Effector CD8-positive, alpha-beta T cell (primary cell): ENCODE data around the gene PHTF2.

Source experiments
- DNase-seq: peaks from one replicate; lab custom pipeline; 2025; lab: John Stamatoyannopoulos, UW

PHTF2 gene

DNA sequence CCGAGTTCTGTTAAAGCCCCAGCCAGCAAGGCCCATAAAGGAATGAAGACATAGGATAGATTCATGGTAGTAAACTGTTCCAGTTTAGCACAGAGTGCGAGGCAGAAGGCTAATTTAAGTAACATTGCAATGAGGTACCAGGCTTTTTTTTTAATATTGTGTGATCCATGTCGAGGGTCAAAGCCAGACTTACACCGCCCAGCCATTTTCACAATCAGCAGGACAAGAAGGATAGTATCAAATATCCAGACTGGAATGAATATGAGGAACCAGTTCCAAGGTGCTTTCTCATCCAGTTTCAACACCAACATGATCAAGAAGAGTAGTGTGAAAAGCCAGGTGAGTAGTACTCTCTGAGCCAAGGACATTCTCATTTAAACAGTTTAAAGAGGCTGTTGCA is 4.6 kb upstream of the PHTF2 start:
- no peak for DNase-seq

DNA sequence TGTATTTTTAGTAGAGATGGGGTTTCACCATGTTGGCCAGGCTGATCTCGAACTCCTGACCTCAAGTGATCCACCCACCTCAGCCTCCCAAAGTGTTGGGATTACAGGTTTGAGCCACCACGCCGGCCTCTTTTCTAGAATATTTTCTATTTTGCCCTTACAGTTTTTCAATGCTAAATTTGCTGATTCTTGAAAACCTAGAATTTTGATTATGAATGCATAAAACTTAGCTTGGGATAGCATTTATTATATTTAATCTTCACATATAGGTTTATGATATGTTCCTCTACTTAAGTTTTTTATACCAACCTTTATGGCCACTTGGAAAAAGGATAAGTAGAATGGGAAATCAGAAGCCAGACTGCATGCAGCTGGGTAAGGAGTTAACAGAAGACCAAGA is 2.5 kb upstream of the PHTF2 start:
- no peak for DNase-seq

DNA sequence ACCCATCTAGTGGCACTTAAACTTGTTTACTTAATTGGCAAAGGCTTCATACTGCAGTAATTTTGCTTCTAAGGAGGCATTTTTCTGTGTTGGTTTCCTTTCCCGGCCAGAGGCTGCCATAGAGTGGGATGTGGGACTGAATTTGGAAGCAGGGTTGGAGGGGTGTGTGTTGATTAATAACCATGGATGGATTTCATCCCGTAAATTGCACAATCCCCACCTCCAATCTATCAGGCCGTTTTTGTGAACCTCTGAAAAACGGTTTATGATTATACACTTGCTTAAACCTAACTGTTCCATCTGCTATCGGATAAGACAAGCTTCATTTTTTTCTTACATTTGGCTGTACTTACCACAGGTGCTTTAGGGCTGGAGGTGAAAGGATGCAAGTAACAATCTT is 1.6 kb upstream of the PHTF2 start:
- no peak for DNase-seq

DNA sequence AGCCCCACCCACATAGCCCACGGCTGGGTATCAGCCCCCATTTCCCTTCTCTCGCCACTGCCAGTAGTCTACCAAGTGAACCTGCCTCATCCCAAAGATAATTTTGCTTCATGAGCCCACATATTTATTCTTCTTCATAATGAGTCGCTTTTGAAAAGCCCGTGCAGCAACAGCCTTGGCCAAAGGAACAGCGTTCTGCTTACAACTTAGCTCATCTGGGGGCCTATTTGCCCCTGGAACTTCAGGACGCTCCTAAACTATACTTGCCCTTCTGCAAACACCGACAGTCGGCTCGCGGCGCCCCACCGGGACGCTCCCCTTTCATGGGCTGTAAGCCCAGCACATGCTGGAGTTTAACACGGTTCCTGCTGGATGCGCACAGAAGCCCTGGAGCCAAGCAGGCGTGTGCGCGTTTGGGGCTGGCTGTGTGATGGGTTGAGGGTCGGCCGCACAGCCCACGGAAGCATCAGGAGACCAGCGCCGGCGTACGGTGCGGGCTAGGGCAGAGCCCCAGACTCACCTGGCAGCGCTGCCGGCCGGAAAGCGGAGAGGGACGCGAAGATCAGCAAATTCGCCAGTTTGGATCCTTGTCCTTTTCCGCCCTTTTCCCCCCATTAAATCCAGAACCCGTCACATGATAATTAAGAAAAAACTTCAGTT is 709 bp upstream of the PHTF2 start:
- DNase-seq, result no peak

DNA sequence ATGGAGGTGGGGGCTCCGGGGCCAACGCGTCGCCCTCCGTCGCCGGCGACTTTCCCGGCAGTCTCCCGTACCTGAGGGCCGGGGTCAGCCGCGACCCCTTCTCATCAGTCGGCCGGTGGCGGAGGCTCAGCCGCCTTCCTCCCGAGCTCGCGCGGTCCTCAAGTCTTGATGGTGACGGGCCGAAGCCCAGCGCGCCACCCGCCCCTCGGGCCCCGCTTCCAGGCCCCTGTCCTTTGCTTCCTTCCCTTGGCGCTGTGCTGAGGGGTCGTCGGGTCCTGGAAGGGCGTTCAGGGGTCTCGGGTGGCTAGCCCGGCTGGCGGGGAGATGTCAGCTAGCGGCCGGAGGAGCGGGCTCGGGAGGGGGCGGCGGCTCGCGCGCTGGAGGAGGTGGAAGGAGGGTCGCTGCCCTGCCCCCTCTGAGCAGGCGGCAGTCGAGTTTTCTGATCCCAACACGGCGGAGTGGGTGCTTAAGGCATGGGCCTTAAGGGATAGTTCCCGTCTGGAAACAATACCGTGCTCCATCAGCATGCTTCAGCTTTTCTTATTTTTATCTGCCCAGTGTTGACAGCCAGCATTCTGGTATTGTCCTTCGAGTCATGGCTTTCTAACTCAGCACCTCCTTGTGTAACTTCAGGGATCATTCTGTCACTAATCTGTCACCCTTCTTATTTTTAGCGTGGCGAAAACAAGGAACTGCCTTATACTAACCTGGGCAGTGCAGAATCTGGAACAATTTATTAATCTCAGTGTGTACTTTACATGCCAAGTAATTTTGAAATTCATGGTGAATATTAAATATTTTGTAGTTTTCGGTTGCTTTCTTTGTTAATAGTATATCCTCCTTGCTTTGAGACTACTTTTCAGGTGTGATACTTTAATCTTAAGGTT is 748 bp downstream of the PHTF2 start:
- DNase-seq, result no peak

DNA sequence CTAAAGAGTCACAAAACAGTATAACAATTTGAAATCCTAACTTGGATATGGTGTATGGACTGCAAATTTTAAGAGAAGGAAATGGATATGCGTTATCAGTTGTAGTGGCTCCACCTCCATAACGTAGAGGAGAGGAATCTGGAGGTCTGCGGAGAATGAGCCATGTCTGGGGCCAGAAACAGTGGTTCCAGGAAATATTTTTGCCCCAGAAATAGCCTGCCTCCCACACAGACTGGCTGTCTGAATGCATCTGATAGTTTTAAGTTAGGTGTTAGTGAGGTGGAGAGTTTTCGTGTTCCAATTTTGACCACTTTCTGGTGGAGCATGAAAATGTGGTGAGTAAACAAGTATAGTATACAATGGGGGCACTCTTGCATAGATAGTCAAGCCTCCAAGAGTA is 1.6 kb downstream of the PHTF2 start:
- no peak for DNase-seq

DNA sequence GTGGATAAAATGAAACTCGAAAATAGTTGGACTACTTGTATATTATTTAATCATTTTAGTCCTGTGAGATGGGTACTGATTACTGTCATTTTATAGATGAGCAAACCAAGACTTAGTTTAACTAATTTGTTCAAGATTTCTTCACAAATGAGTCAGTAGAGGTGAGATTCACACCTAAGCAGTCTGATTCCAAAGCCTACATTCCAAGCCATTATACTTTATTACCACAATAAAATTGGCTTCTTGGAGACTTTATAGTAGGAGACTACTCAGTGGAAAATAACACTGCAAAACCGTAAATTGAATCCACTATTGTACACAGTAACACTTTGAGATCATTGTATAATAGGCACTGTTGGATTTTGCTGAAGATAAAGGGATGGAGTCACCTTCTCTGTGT is 2.2 kb downstream of the PHTF2 start:
- DNase-seq, result no peak

DNA sequence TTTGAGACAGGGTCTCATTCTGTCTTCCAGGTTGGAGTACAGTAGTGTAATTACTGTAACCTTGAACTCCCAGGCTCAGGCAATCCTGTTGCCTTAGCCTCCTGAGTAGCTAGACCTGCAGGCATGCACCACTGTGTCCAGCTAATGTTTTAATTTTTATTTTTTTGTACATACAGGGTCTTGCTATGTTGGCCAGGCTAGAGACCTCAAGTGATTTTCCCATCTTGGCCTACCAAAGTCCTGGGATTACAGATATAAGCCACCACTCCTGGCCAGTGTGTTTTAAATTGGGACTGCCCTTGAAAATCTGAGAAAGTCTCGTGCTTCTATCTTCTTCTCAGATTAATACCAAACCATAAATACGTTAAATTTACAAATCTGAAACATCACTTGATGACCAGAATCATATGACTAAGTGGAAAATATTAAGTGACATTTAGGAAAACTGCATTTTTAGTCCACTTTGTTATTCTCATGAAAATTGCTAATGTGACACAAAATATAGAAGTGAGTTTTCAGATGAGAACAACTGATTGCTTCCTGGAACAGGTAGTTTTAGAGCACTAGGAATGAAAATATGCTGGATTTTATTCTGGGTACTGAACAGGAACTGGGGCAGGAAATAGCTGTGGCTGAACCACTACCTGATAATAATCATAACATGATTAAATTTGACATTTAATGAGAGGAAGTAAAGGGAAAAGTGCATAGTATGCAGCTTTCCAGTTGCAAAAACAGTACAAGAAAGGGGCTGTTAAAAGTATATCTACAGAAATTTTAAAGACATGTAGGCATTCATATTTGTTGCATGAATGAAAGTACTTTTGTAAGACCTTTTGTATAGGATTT is 4.2 kb downstream of the PHTF2 start:
- no peak for DNase-seq

DNA sequence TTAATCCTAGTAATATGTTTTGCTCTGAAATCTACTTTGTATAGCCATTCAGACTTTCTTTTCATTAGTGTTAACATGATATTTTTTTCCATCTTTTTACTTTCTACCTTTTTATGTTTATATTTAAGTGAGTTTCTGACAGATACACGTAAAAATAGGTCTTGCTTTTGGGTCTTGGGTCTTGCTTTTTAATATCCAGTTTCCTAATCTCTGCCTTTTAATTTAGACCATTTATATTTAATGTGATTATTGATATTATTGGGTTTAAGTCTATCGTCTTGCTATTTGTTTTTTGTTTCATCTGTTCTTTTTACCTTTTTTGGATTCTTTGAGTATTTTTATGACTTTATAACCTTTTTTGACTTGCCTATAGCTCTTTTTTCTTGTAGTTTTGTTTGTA is 7.9 kb downstream of the PHTF2 start:
- DNase-seq, result no peak

DNA sequence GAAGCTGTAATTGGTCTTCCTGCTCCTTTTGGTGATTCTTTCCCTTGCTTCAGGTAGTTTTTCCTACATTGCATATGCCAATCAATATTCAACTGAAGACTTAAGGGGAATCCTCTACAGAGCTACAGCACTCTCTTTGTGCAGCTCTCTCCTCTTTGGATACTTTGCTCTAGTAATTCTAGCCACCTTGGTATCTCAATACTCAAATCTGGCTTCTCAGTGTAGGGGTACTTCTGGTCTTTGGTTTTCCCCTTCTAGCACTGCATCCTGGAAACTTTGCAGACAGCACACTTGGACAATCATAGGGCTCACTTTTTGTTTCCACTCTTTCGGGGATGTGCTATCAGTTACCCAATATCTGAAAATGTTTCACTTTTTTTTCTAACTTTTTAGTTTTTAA is 9.9 kb downstream of the PHTF2 start:
- no peak for DNase-seq

DNA sequence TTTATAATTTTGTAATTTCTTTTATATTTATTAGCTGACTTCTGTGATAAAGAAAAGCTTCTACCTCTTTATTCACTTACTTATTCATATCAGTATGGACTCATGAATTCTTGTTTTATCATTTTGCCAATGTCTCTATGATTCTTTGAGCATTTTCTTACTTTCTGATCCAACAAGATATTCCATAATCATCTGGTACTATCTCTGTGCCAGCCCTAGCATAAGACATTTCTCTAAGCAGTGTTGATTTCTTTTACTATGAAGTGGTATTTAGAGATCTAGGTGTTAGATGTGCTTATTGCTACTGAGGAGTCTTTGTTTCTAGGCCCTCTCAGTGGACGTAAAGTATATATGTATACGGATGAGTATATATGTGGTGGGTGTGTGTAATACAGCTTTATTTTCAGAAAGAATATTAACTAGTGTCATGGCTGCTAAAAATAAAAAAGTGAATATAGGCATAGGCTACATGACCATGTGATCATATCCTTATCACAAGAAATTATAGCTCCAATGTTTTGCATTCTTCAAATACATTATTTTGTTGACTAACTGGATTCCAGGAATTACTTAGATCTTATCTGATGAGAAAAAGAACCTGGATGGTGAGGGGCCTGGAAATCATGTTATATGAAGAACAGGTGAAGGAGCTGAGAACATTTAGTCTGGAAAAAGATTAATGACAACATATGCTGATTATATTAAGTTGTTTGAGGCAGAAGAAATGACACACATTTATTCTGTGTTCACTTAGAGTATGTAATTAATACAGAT is 13.1 kb downstream of the PHTF2 start:
- DNase-seq, result no peak

DNA sequence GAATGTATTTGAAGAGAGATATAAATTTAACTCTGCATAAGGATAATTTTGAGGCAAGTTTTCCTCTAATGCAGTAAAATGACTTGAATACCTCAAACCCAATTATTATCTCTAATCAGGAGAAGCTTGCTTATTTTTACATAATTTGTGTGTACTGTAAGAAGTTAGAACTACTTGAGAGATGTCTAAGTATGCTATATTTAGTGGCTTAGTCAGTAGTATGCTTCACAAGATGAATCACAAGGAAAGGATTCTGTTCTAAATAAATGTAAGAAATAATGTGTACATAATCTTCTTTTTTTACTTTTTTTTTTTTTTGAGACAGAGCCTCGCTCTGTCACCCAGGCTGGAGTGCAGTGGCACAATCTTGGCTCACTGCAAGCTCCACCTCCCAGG is 13.7 kb downstream of the PHTF2 start:
- DNase-seq, result no peak

DNA sequence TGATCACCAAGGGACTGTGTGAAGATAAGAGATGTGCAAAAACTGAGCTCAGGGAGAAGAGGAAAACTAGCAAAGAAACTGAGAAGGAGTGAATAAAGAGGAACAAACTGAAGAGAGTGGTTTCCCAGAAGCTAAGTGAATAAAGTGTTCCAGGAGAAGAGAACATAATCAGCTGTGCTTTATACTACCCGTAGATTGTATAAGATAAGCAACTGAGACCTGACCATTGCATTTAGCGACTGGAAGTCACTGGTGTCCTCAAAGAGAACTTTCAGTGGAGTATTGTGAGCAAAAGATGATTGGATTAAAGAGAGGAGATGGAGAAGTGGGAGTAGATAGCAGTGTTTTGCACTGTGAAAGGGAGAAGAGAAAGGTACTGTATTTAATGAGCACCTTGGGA is 14.6 kb downstream of the PHTF2 start:
- no peak for DNase-seq

DNA sequence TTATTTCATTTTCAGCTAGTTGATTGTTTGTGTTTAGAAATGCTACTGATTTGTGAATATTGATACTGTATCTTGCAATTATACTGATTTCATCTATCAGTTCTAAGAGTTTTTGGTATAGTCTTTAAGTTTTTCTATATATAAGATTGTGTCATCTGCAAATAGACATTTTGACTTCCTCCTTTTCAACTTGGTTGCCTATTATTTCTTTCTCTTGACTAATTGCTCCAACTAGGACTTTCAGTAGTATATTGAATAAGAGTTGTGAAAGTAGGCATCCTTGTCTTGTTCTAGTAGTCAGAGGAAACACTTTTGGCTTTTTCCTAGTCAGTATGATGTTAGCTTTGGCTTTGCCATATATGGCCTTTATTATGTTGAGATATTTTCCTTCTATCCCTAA is 20.4 kb downstream of the PHTF2 start:
- no peak for DNase-seq

DNA sequence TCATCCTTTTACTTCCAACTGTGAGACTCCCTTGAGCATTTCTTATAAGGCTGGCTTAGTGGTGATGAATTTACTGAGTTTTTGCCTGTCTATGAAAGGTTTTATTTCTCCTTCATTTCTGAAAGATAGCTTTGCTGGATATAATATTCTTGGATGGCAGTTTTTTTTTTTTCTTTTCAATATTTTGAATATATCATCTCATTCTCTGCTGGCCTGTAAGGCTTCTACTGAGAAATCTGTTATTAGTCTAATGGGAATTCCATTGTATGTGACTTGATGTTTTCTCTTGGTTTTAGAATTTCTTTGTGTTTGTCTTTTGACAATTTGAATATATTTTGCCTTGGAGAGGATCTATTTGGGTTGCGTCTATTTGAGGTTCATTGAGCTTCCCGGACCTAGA is 22.4 kb downstream of the PHTF2 start:
- no peak for DNase-seq

DNA sequence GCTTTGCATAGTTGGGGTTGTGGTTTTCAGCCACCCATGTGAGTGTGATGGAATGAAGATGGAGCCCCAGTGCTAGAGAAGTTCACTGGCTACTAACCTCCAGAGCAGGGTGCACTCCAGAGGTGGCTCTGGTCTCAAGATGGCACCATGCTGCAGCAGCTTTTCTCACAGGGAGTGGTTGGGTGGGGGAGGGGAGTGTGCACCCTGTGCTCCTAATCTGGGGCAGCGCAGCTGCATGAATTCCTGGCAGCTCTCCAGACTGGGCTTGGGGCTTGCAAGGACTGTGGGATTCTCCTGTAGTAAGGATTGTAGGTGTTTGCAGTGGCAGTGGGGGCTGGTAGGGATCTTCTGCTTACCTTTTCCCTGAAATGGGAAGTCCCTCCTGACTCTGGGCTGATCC is 23.7 kb downstream of the PHTF2 start:
- DNase-seq, result no peak

DNA sequence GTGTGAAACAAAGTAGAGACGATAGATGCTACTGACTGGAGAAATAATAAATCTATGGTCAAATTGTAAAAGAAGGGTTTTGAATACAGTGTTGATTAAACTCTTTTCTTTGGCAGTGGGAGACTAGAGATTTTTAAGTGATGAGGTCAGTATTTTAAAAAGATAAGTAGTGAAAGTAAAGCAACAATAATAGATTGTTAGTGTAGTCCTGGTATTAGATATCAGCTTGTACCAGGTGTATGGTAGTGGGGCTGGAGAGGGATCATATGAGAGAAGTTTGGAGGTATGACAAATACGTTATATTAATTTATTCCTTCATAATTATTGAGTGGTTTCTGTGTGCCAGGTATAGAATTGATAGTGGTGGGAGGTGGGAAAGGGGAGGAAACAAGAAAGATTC is 25.2 kb downstream of the PHTF2 start:
- no peak for DNase-seq

DNA sequence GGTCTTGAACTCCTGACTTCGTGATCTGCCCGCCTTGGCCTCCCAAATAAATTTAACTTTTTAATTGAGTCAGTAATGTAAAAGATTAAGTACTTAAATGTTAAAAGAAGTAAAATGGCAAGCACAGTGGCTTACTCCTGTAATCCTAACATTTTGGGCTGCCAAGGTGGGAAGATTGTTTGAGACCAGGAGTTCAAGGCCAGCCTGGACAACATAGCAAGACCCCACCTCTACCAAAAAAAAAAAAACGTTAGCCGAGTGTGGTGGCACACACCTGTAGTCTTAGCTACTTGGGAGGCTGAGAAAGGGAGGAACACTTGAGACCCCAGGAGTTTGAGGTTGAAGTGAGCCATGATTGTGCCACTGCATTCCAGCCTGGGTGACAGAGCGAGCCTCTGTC is 26.1 kb downstream of the PHTF2 start:
- no peak for DNase-seq

DNA sequence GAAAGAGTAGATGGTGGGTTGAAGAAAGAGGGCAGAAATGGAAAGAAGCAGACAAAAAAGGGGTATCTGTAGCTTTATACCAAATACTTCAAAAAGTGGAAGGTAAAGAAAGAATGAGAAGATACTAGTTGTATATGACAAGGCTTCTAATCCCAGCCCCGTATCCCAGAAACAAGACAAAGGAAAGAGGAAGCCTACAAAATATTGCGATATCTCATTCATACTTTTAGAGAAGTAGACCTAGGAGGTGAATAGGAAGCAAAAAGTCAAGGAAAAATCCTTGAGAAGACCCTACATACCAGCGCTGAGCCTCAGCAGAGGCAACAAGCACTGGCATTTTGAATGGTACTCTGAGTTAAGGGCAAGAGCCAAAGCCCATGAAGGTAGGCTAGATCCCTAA is 26.6 kb downstream of the PHTF2 start:
- no peak for DNase-seq

DNA sequence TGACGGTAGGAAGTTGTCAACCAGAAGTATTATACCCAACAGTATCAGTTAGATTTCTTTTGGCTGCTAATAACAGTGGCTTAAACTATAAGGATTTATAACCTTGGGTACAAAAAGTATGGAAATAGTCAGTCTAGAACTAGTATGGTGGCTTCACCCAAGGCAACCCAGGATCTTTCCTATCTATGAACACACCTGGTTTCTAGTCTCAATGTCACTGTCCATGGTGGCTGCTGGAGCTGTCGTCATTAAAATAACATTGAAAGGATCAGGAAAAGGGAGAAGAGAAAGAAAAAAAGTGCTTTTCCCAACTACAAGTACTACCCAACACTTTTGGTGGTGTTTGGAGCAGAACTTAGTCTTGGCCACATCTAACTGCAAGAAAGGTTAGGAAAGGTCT is 27.7 kb downstream of the PHTF2 start:
- no peak for DNase-seq

DNA sequence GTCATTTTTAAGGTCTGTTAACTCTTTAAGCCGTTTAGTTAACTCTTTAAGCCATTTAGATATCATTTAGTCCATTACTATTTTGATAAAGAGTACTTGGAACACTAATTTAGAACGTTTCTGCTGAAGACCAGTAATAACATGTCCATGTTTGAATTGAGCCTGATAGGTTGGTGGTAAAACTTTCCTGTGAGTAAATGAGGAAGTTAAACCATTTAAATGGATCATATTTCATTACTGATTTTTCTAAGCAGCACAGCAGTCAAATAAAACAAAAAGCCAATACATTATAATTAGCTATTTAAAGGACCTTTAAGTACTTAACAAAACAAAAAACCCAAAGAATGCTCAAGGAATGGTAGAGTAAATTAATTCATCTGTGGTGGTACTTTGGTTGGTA is 29.4 kb downstream of the PHTF2 start:
- DNase-seq, result no peak
